ENCODE results near the gene PPARG.

PPARG gene

GRCh38 chr3:12345584-12346494 is 57.0 kb downstream of the PPARG start:
- DNase-seq = no peak

GRCh38 chr3:12347301-12347700 is 58.4 kb downstream of the PPARG start:
- DNase-seq = no peak

GRCh38 chr3:12349895-12350811 is 61.3 kb downstream of the PPARG start:
- no peak for DNase-seq

- no peak for DNase-seq
Measured at GRCh38 chr3:12351145-12351544, 62.3 kb downstream of the PPARG start.

- no peak for DNase-seq
Measured at GRCh38 chr3:12352253-12352652, 63.4 kb downstream of the PPARG start.

- DNase-seq = no peak
Measured at GRCh38 chr3:12352755-12353154, 63.9 kb downstream of the PPARG start.

- no peak for DNase-seq
Measured at GRCh38 chr3:12353796-12354525, 65.1 kb downstream of the PPARG start.

- DNase-seq = no peak
Measured at GRCh38 chr3:12356175-12356574, 67.3 kb downstream of the PPARG start.

- DNase-seq = no peak
Measured at GRCh38 chr3:12356996-12357395, 68.1 kb downstream of the PPARG start.

GRCh38 chr3:12357456-12357855 is 68.6 kb downstream of the PPARG start:
- DNase-seq = no peak

GRCh38 chr3:12363397-12364195 is 74.7 kb downstream of the PPARG start:
- DNase-seq = no peak

- DNase-seq = no peak
Measured at GRCh38 chr3:12367346-12367745, 78.5 kb downstream of the PPARG start.

GRCh38 chr3:12369029-12369428 is 80.2 kb downstream of the PPARG start:
- no peak for DNase-seq

GRCh38 chr3:12369598-12369997 is 80.7 kb downstream of the PPARG start:
- DNase-seq = no peak

- no peak for DNase-seq
Measured at GRCh38 chr3:12370758-12371157, 81.9 kb downstream of the PPARG start.

- no peak for DNase-seq
Measured at GRCh38 chr3:12371525-12372140, 82.8 kb downstream of the PPARG start.

- no peak for DNase-seq
Measured at GRCh38 chr3:12372741-12373280, 83.9 kb downstream of the PPARG start.

- no peak for DNase-seq
Measured at GRCh38 chr3:12375572-12375971, 86.7 kb downstream of the PPARG start.

GRCh38 chr3:12379640-12380429 is 91.0 kb downstream of the PPARG start:
- DNase-seq = no peak

- no peak for DNase-seq
Measured at GRCh38 chr3:12380461-12380860, 91.6 kb downstream of the PPARG start.

- DNase-seq = no peak
Measured at GRCh38 chr3:12381199-12381598, 92.3 kb downstream of the PPARG start.

Data from NCI-H2227 treated with DMSO at 0.1 percent for 48 hours (cell line).